Fibroblast of lung (primary cell): Measurements from ENCODE around the gene CMYA5.

Experiments used
- EZH2 ChIP-seq: IDR thresholded peaks from 2 replicates; pipeline ENCODE4 v1.5.1; 2012; ENCODE audit warnings: low read length, control low read depth, mild to moderate bottlenecking; ENCODE audit errors: missing control alignments
- TF ChIP-seq, protein P1 (sequence below), 2 donors: IDR thresholded peaks in 1 of 2; conservative IDR thresholded peaks in 1 of 2; 1 replicate in 1 of 2; 2 replicates in 1 of 2; pipeline ENCODE4 v1.5.1; 2011 to 2012; ENCODE audit warnings: low read length in 2 of 2, control low read depth in 1 of 2, inconsistent platforms in 1 of 2, low read depth in 1 of 2, mild to moderate bottlenecking in 1 of 2

DNA sequence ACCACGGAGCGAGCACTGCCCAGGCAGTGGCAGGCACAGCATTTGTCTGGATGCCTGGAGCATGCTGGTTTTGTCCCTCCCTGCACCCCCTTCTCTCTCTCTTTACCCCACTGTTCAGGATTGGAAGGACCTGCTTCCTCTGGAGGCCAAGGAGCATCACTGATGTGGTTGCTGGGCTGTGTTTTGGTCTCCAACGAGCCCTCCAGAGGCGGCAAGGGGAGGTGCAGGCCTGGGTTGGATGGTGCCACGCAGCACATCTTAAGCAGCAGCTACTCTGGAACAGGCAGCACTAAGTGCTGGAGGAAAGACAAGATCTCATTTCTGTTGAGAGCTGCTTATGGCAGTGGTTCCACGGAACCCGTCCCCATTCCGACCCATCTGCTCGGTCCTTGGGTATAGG, 139.6 kb downstream of the CMYA5 start:
- TF ChIP-seq, protein P1, sequence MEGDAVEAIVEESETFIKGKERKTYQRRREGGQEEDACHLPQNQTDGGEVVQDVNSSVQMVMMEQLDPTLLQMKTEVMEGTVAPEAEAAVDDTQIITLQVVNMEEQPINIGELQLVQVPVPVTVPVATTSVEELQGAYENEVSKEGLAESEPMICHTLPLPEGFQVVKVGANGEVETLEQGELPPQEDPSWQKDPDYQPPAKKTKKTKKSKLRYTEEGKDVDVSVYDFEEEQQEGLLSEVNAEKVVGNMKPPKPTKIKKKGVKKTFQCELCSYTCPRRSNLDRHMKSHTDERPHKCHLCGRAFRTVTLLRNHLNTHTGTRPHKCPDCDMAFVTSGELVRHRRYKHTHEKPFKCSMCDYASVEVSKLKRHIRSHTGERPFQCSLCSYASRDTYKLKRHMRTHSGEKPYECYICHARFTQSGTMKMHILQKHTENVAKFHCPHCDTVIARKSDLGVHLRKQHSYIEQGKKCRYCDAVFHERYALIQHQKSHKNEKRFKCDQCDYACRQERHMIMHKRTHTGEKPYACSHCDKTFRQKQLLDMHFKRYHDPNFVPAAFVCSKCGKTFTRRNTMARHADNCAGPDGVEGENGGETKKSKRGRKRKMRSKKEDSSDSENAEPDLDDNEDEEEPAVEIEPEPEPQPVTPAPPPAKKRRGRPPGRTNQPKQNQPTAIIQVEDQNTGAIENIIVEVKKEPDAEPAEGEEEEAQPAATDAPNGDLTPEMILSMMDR (conservative IDR thresholded peaks at IDR 0.05 in 1 of 2, IDR thresholded peaks at IDR 0.05 in 1 of 2; ENCODE audit: low read depth in 1 of 2, low read length in 2 of 2), result peak; percentile 25 to 28
- TF ChIP-seq EZH2, result no peak
